Heart right ventricle (tissue), 16 donors: ENCODE results near the gene MGMT. TPM values are rescaled to one million over a fixed set of nuclear protein-coding genes. Genes with fewer than 3 reads are reported as not detected.

Source experiments
- ATAC-seq, 8 donors: fragments of 200-7000 bp; cut with Tn5 transposase; one replicate each; pipeline ENCODE4 v1.9.1; 2020; ENCODE audit warnings: mild to moderate bottlenecking in 8 of 8, moderate library complexity in 8 of 8, moderate number of reproducible peaks in 1 of 8
- DNase-seq, 2 donors: peaks; one replicate each; pipeline ENCODE4 v3.0.0-alpha.2; 2020
- H3K27ac ChIP-seq, 10 donors: fragments of 200-600 bp; sonication (generic) in 2 of 10; one replicate each; pipeline versions ENCODE4 v1.5.0 to v1.8.0; 2020 to 2022; ENCODE audit warnings: mild to moderate bottlenecking in 3 of 10
- H3K27me3 ChIP-seq, 7 donors: fragments of 200-600 bp; one replicate each; pipeline ENCODE4 v1.8.0; 2021 to 2022; ENCODE audit warnings: mild to moderate bottlenecking in 2 of 7
- H3K36me3 ChIP-seq, 9 donors: fragments of 200-600 bp; sonication (generic) in 1 of 9; one replicate each; pipeline versions ENCODE4 v1.5.0 to v1.8.0; 2020 to 2022; ENCODE audit warnings: mild to moderate bottlenecking in 2 of 9
- H3K4me1 ChIP-seq, 9 donors: fragments of 200-600 bp; sonication (generic) in 1 of 9; one replicate each; pipeline versions ENCODE4 v1.5.0 to v1.8.0; 2020 to 2022; ENCODE audit warnings: mild to moderate bottlenecking in 4 of 9
- H3K4me3 ChIP-seq, 10 donors: fragments of 200-600 bp; sonication (generic) in 2 of 10; one replicate each; pipeline versions ENCODE4 v1.5.0 to v1.8.0; 2020 to 2022; ENCODE audit warnings: mild to moderate bottlenecking in 7 of 10, moderate library complexity in 2 of 10
- H3K9me3 ChIP-seq, 11 donors: fragments of 200-600 bp in 10 of 11; sonication (generic) in 2 of 11; one replicate each; pipeline versions ENCODE4 v1.5.0 to v1.8.0; 2013 to 2022; ENCODE audit warnings: mild to moderate bottlenecking in 2 of 11, control low read depth in 1 of 11, moderate library complexity in 1 of 11
- WGBS, 2 donors: extraction: QIAGEN DNeasy Blood & Tissue Kit; methylation state at CpG; one replicate each; pipeline ENCODE4 v1.1.7; 2013; ENCODE audit warnings: inconsistent platforms in 1 of 2; 5-methylcytosine and 5-hydroxymethylcytosine counted together
- intact Hi-C, 10 donors: fragments of 100-400 bp; cut with DNase I; formaldehyde crosslinking; loops; one replicate each; pipeline versions ENCODE4 v1.11.1 to v1.14.2; 2022
- polyA plus RNA-seq, 2 donors: library from polyadenylated mRNA; stranded (reverse); fragments of 200-250 nt; gene quantifications; one replicate each; pipeline ENCODE4 v1.2.3, GENCODE V29; 2013
- total RNA-seq, 10 donors: library from RNA; stranded (reverse); fragmentation: NEBNext Ultra II Directional in 3 of 10; extraction: Animal tissue kit (Norgen Biotek cat#: 25700) in 3 of 10; gene quantifications; one replicate each; pipeline versions ENCODE4 v1.2.1 to v1.2.4, GENCODE V29; 2021 to 2023
- TF ChIP-seq, protein P1 (sequence below), 9 donors: fragments of 200-600 bp; sonication (generic) in 2 of 9; IDR thresholded peaks; one replicate each; pipeline versions ENCODE4 v1.5.0 to v1.8.0; 2021 to 2022; ENCODE audit warnings: antibody characterized with exemption in 9 of 9, mild to moderate bottlenecking in 5 of 9, moderate library complexity in 1 of 9
- donor health status: Arrhythmogenic right ventricular cardiomyopathy.
- donor health status: ischemic (EF 13 %, LVEDD 7.1; RV severe dilation, severe dysfunction).
- donor health status: healthy with polysubstance abuse.
- donor health status: DM: no; HTN: yes; CAD: no.
- donor health status: DM: no; HTN: no; CAD: no.
- donor health status: ischemic (EF 25% LVEDD 6.9; RV normal size, moderate dysfunction).
- donor health status: ischemic (EF 25% LVEDD 5.7; RV mildly dilated, moderate dysfunction).
- donor health status: healthy.
- donor health status: DM: yes; HTN: yes; CAD: no.
- donor health status: Ischemic cardiomyopathy.
- donor health status: ischemic (EF 35%, LVEDD 5.7; RV mildly dilated, moderate dysfunction).
- donor health status: nonischemic (EF 11% LVEDD 7.7; RV severe dilation, severe dysfunction).
- donor health status: DM: yes; HTN: yes; CAD: no.
- donor health status: PGD.
- donor health status: ischemic (EF 29% LVEDD 5.4; RV normal size, mild dysfunction).
- donor health status: nonischemic (EF 23%, LVEDD 6.1; RV moderate dilation, normal function).

MGMT gene
- total and polyA plus RNA-seq, 12 donors = 8.4 to 17.8 (median 12.9) TPM

- H3K4me1 ChIP-seq = peaks cover 4 to 19% (median 15%) of the 10 kb centered on the region in 9 donors
- intact Hi-C loops = loop anchor here in 1 of 10 donors (10.0 kb wide), 1 partner anchor 507 kb away; no protein-coding TSS in a partner anchor
- TF ChIP-seq, protein P1, sequence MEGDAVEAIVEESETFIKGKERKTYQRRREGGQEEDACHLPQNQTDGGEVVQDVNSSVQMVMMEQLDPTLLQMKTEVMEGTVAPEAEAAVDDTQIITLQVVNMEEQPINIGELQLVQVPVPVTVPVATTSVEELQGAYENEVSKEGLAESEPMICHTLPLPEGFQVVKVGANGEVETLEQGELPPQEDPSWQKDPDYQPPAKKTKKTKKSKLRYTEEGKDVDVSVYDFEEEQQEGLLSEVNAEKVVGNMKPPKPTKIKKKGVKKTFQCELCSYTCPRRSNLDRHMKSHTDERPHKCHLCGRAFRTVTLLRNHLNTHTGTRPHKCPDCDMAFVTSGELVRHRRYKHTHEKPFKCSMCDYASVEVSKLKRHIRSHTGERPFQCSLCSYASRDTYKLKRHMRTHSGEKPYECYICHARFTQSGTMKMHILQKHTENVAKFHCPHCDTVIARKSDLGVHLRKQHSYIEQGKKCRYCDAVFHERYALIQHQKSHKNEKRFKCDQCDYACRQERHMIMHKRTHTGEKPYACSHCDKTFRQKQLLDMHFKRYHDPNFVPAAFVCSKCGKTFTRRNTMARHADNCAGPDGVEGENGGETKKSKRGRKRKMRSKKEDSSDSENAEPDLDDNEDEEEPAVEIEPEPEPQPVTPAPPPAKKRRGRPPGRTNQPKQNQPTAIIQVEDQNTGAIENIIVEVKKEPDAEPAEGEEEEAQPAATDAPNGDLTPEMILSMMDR (IDR thresholded peaks at IDR 0.05) = no peak
- H3K36me3 ChIP-seq = peaks cover 0 to 26% (median 0%) of the 10 kb centered on the region in 9 donors
- WGBS, 2 donors = 94 to 96% methylated on average over 9 of the region's 9 CpGs
- DNase-seq (no peak), ATAC-seq (no peak)
- no peaks in the 10 kb centered on the region for H3K27me3 ChIP-seq
- H3K4me3 ChIP-seq = peak overlapping the region in 2 of 10 donors; percentile 94 to 96
- no peaks in the 10 kb centered on the region for H3K9me3 ChIP-seq
- peak overlapping the region in 2 of 10 donors; percentile 87 to 96 for H3K27ac ChIP-seq
Measured at GRCh38 chr10:129468187-129468586, 1.1 kb downstream of the MGMT start.

DNA sequence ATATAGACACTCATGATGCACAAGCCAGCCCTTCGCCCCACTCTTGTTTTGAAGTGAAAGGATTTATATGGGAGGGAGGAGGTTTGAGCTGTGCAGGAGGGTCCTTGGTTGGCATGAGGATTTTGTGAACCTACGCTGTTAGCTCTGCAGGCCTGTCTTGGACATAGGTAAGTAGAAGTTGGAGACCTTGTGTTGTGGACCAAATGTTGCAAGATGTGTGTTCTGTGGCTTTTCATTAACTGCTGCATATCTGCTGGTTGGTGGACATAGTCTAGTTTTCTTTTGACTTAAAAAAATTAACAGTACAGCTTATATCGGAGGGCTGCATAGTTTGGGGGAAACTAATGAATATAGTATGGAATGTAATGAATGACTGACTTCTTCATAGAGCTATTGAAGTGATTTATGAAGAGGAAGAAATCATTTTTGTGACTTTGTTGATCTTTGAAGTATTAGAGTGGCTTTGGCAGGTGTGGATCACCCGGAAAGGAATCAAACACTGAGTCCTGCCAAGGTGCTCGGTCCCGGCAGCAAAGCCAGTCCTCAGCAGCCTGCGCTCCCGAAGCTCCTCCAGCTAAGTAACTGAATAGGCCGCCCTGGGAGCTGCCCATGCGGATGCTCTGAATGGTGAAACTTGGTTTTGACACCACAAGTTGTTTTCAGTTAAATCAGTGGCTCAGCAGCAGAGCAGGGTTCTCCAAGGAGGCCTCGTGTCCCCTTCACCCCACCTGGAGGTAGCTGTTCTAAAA lies 3.2 kb downstream of the MGMT start:
- peaks cover 0 to 26% (median 0%) of the 10 kb centered on the region in 9 donors for H3K36me3 ChIP-seq
- H3K4me3 ChIP-seq = no peak overlapping the region
- 78 to 82% methylated on average over 11 of the region's 11 CpGs for WGBS, 2 donors

DNA sequence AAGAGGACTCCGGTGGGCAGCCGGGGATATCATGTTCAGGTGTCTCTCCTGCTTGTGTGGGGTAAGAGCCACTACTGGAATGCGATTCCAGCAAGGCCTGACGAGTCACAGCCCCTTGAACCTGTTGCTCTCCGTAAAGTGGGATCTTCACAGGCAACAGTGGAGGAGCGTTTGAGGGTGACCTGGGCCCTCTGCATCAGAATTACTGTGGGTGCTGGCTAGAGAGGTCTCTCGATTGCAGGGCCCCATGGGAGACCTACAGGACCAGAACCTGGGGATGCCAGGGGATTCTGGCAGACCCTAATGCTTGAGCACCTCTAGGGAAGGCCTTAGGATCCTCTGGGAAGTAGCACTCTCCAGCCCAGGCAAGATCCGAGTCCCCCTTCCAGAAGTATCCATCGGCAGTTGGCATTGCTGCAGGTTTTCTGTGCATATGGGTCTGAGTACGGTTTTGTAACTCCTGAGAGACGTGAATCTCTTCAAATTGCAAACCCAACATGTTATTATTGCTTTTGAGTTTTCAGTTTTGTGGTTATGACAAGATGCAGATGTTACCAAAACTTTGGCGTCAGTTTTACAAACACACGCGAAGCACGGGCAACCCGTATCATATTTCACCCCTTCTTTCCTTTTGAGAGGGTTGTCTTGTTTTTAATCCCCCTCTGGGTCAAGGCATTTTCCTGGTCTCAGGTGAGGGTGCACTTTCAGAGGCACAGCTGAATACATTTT lies 4.6 kb downstream of the MGMT start:
- Histone ChIP-seq H3K27ac (no peak overlapping the region), H3K9me3 (no peaks in the 10 kb centered on the region), H3K36me3 (peaks cover 0 to 26% (median 0%) of the 10 kb centered on the region in 9 donors), H3K4me1 (peaks cover 0 to 21% (median 9%) of the 10 kb centered on the region in 9 donors), H3K27me3 (no peaks in the 10 kb centered on the region), H3K4me3 (no peak overlapping the region)
- intact Hi-C loops = no loop called here
- ATAC-seq (no peak), DNase-seq (no peak)
- 94% methylated on average over 16 of the region's 16 CpGs for WGBS, 2 donors
- TF ChIP-seq, protein P1 (IDR thresholded peaks at IDR 0.05) = no peak

More for the DNA sequence above, 3.2 kb downstream of the MGMT start:
- intact Hi-C loops = no loop called here
- TF ChIP-seq, protein P1 (IDR thresholded peaks at IDR 0.05) = no peak
- no peak for ATAC-seq
- Histone ChIP-seq H3K4me1 (peaks cover 4 to 19% (median 15%) of the 10 kb centered on the region in 9 donors), H3K27ac (no peak overlapping the region), H3K9me3 (no peaks in the 10 kb centered on the region), H3K27me3 (no peaks in the 10 kb centered on the region)
- DNase-seq = no peak

DNA sequence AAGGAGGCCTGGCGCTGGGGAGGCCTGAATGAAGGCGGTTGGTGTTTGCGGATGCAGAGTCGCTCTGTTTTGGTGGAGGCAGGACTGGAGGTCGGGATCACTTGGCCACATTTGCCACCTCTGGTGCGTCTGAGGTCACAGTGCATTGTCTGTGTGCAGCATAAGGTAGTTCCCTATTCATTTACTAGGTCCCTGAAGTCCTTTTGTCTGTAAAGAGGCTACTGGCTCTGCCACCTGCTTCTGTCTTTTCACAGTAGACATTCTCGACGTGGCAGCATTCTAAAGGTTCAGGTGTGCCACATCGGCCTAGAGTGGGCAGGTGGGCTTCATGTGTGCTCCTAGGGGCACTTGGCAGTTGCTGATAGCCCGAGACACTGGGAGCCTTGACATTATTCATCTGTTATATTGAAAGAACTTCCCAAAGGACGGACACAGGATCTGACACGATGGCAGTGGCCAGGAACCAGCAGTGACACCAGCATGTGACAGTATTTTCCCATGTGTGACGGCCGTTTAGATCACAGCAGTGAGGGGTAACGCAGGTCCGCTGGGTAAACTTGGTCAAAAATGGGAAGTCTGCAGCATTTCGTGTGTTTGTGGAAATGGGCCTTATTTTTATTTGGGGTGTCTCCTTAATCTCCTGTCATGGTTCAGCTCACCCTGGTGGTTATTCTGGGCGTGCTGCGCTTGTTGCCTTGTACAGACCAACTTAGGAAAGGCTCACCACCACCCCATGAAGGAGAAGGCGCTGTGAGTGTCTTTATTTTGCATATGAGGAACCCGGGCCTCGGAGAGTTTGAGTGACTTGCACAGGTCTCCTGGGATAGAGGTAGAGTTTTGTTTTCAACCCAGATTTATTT lies 5.9 kb downstream of the MGMT start:
- no peak for ATAC-seq
- Histone ChIP-seq H3K36me3 (peaks cover 0 to 26% (median 0%) of the 10 kb centered on the region in 9 donors), H3K27me3 (no peaks in the 10 kb centered on the region), H3K4me1 (peaks cover 0 to 12% (median 0%) of the 10 kb centered on the region in 9 donors), H3K27ac (no peak overlapping the region), H3K9me3 (no peaks in the 10 kb centered on the region), H3K4me3 (no peak overlapping the region)
- no peak for DNase-seq
- WGBS, 2 donors = 92 to 93% methylated on average over 22 of the region's 22 CpGs
- TF ChIP-seq, protein P1 (IDR thresholded peaks at IDR 0.05) = no peak
- intact Hi-C loops = no loop called here
